Right ventricle myocardium superior (tissue), 1 donor: ENCODE results near the gene CALML3. TPM values are rescaled to one million over a fixed set of nuclear protein-coding genes. Genes with fewer than 3 reads are reported as not detected.

Source experiments
- ATAC-seq: fragments of 200-7000 bp; cut with Tn5 transposase; one replicate; pipeline ENCODE4 v1.9.1; 2020; ENCODE audit warnings: mild to moderate bottlenecking; ENCODE audit not compliant: poor library complexity
- DNase-seq: peaks from one replicate; pipeline ENCODE4 v3.0.0-alpha.2; 2020
- intact Hi-C: fragments of 100-400 bp; cut with DNase I; formaldehyde crosslinking; loops from one replicate; pipeline ENCODE4 v1.11.2; 2022
- total RNA-seq: library from RNA; stranded (reverse); fragmentation: NEBNext Ultra II Directional; extraction: Animal tissue kit (Norgen Biotek cat#: 25700); gene quantifications from one replicate; pipeline ENCODE4 v1.2.1, GENCODE V29; 2021
- donor health status: DM: no; HTN: yes; CAD: no; lungs with severe emphysema.

CALML3 gene
- total RNA-seq, 1 donor from 2014 or later: not detected

- no peak for ATAC-seq
- intact Hi-C loops: no loop called here
- peak; percentile 20 for DNase-seq
Observed at GRCh38 chr10:5570979-5571810, 46.4 kb downstream of the CALML3 start.

GRCh38 chr10:5571826-5572225 lies 47.1 kb downstream of the CALML3 start:
- ATAC-seq (no peak), DNase-seq (no peak)
- intact Hi-C loops: no loop called here

- intact Hi-C loops: no loop called here
- DNase-seq (no peak), ATAC-seq (no peak)
Observed at GRCh38 chr10:5573319-5573950, 48.7 kb downstream of the CALML3 start.

DNA sequence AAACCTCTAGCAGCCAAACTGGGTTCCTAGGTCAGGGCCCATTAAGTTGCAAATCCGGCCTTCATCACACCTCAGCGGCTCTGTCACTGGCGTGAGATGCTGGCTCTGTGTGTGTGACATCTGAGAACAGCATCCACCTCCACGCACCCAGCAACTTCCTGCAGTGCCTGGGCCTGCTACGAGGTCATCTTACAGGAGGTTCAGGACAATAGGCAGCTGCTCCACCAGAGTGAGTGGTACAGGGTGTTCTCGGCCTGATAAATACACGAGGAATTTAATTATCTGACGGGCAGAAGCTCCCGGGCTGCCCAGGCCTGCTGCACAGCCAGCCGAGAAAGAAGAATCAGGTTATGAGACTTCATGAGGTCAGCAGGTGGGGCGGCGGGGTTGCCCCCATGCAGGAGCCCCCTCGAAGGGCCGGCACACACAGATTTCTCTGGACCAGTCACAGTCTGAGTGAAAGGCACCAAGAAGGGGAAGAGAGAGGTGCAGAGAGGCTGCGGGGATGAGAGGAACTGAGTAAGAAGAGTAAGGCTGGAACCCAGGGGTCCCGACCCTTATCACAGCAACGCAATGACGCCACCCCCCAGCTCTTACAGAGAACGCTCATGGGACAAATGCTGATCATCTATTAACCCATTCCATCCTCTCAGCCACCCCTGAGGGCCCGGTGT lies 49.3 kb downstream of the CALML3 start:
- DNase-seq (no peak), ATAC-seq (no peak)
- intact Hi-C loops: no loop called here

GRCh38 chr10:5574642-5575131 lies 49.9 kb downstream of the CALML3 start:
- no peak for DNase-seq
- intact Hi-C loops: no loop called here

GRCh38 chr10:5575144-5575481 lies 50.4 kb downstream of the CALML3 start:
- intact Hi-C loops: no loop called here
- DNase-seq (no peak), ATAC-seq (no peak)

More at GRCh38 chr10:5574642-5575131, 49.9 kb downstream of the CALML3 start:
- peak; percentile 35 for ATAC-seq

DNA sequence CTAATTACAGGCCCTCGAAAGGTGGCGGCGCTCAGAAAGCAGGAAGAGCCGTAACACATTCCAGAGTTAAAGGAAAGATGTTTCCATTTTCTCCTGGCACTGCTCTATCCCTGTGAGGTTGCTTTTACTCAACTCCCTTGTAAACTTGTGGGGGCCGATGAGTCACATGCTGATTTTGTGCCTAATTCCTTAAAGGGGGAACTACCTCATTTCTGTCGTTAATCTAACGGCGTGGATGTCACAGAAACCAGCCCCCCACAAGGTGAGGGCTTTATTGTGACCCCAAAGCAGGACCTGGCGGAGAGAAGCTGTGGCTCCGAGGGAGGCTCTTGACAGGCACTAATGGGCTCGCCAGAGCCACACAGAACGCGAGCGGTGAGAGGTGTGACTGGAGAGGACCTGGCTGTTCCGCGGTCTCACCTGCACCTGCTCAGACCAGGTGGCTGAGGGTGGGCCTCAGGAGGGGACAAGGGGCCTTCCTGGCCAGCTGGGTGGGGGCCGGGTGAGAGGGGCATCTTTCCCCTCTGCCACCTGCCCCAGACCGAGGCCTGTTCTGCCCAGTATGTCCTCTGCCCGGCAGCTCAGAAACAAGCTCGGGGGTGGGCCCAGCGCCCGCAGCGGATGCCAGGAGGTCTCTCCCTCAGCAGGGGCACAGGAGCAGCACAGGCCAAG lies 50.9 kb downstream of the CALML3 start:
- ATAC-seq (peak; percentile 28), DNase-seq (no peak)
- intact Hi-C loops: no loop called here

DNA sequence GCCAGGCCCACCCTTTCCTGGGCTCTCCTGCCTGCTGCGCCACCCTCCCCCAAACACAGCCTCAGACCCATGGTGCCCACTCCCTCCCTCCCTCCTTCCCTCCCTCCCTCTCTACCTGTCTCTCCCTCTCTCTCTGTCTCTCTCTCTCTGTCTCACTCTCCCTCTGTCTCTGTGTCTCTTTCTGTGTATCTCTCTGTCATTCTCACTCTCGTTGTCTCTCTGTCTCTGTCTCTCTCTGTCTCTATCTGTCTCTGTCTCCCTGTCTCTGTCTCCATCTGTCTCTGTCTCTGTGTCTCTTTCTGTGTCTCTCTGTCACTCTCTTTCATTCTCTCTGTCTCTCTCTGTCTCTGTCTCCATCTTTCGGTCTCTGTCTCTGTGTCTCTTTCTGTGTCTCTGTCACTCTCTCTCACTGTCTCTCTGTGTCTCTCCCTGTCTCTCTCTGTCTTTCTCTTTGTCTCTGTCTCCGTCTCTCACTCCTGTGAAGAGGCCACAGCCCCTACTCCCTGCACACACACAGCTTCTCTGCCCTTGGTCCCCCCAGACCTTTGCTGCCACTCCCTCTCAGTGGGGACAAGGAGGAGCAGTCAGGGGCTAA lies 51.5 kb downstream of the CALML3 start:
- intact Hi-C loops: no loop called here
- no peak for ATAC-seq
- no peak for DNase-seq

Other genes with a start within 250 kb of the CALML3 start
- gene UCN3, start 160.0 kb upstream of the CALML3 start, total RNA-seq: not detected
- 0.11 TPM for gene TUBAL3, start 120.1 kb upstream of the CALML3 start, total RNA-seq
- 15.6 TPM for gene NET1, start 112.4 kb upstream of the CALML3 start, total RNA-seq
- gene CALML5, start 25.4 kb upstream of the CALML3 start, total RNA-seq: not detected
- gene ASB13, start 141.6 kb downstream of the CALML3 start, total RNA-seq: 15.2 TPM
- gene TASOR2, start 159.9 kb downstream of the CALML3 start, total RNA-seq: 35.8 TPM